Stimulated activated CD4-positive, alpha-beta T cell treated with anti-CD3 and anti-CD28 coated beads, TNF-alpha, amount 100 ng/mL, for 24 hours (primary cell): ENCODE data around the gene PLCB1.
"Not testable (repeated sequence)": the region's sequence is repeated elsewhere in the genome, so short reads cannot be mapped to it uniquely, and the experiment has no call there.

ENCODE experiments used
- DNase-seq, 3 experiments: peaks; one replicate each; pipeline ENCODE4 v3.0.0-alpha.2; 2020; ENCODE audit warnings: low read depth in 3 of 3

The PLCB1 gene

GRCh38 chr20:8443464-8444072 lies 311.5 kb downstream of the PLCB1 start:
- no peak for DNase-seq

- DNase-seq: no peak
These were observed 315.4 kb downstream of the PLCB1 start for GRCh38 chr20:8447262-8448120.

- no peak for DNase-seq
These were observed 317.1 kb downstream of the PLCB1 start for GRCh38 chr20:8449123-8449522.

GRCh38 chr20:8454137-8454712 lies 322.2 kb downstream of the PLCB1 start:
- no peak for DNase-seq

GRCh38 chr20:8456765-8457164 lies 324.7 kb downstream of the PLCB1 start:
- no peak for DNase-seq

GRCh38 chr20:8457978-8458377 lies 325.9 kb downstream of the PLCB1 start:
- no peak for DNase-seq

GRCh38 chr20:8461186-8461585 lies 329.1 kb downstream of the PLCB1 start:
- DNase-seq: no peak

- DNase-seq: no peak
These were observed 332.3 kb downstream of the PLCB1 start for GRCh38 chr20:8464368-8464767.

- DNase-seq: not testable (repeated sequence)
These were observed 334.7 kb downstream of the PLCB1 start for GRCh38 chr20:8466781-8467180.

- DNase-seq: no peak
These were observed 338.1 kb downstream of the PLCB1 start for GRCh38 chr20:8470156-8470555.

- DNase-seq: no peak
These were observed 339.4 kb downstream of the PLCB1 start for GRCh38 chr20:8471465-8471864.

GRCh38 chr20:8473459-8473858 lies 341.4 kb downstream of the PLCB1 start:
- DNase-seq: no peak

GRCh38 chr20:8474027-8474668 lies 342.1 kb downstream of the PLCB1 start:
- no peak for DNase-seq

GRCh38 chr20:8476021-8476420 lies 344.0 kb downstream of the PLCB1 start:
- DNase-seq: no peak

GRCh38 chr20:8480597-8480996 lies 348.5 kb downstream of the PLCB1 start:
- no peak for DNase-seq

GRCh38 chr20:8487696-8488095 lies 355.6 kb downstream of the PLCB1 start:
- no peak for DNase-seq

GRCh38 chr20:8489094-8489883 lies 357.2 kb downstream of the PLCB1 start:
- DNase-seq: no peak

GRCh38 chr20:8490076-8490830 lies 358.2 kb downstream of the PLCB1 start:
- no peak for DNase-seq

GRCh38 chr20:8492173-8492572 lies 360.1 kb downstream of the PLCB1 start:
- no peak for DNase-seq

GRCh38 chr20:8498571-8498970 lies 366.5 kb downstream of the PLCB1 start:
- no peak for DNase-seq

GRCh38 chr20:8504030-8504429 lies 372.0 kb downstream of the PLCB1 start:
- DNase-seq: no peak
